NCI-H774 (cell line): Measurements from ENCODE around the gene NME4.

Source experiments
- DNase-seq: peaks from one replicate; lab custom pipeline; 2025; lab: John Stamatoyannopoulos, UW

The NME4 gene

DNA sequence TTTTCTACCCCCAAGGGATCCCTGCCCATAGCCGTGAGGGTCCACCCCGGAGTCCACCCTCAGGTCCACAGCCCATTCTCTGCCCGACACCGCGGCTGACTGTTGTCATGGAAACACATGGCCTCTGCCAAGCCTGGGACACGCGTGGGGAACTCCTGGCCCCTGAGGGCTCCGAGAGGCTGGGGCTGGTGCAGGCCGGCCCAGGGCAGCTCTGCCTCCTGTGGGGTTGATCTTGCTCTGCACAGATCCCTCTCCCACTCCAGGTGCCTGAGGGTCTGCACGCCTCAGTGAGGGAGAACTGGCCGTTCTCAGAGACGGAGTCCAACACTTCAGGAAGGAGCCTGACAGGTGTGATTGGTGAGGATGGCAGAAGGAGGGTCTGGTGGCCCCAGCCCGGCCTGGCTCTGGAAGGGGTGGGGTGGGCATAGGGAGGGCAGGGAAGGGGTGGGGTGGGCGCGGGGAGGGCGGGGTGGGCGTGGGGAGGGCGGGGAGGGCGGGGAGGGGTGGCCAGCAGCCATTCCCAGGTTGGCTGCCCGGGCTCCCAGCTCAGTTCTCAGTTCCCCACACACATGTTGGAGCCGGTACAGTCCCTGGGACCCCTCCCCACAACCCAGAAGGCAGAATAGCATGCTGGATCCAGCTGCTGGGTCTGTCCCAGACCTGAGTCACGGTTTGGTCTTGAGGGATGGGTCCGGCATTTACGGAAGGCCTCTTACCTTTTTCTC is 33.1 kb upstream of the NME4 start:
- DNase-seq: no peak

DNA sequence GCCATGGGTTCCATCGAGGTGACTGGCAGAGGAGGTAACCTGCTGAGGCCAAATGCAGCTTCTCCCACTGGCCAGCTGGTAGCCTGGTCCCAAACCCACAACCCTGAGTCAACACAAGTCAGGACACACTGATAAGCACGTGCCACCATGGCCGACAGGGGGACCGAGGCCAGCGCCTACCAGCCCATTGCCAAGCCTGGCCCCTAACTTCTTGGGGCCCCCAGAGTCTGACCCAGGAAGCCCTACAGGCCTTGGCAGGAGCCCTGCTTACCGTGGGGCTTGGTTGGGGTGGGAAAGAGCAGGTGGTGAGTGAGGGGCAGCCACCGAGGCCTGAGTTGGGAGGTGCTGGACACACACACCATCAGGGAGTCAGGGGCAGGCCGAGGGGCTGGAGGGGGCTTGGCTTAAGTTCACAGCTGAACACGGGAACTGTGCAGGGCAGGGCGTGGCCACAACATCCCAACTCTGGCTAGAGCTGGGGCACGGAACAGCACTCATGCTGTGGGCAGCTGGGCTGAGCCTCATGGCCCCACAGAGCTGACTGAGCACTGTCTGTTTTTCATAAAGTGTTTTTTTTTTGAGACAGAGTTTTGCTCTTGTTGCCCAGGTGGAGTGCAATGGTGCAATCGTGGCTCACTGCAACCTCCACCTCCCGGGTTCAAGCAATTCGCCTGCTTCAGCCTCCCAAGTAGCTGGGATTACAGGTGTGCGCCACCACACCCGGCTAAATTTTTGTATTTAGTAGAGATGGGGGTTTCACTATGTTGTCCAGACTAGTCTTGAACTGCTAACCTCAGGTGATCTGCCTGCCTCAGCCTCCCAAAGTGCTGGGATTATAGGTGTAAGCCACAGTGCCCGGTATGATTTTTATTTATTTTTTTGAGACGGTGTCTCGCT is 32.2 kb upstream of the NME4 start:
- no peak for DNase-seq

DNA sequence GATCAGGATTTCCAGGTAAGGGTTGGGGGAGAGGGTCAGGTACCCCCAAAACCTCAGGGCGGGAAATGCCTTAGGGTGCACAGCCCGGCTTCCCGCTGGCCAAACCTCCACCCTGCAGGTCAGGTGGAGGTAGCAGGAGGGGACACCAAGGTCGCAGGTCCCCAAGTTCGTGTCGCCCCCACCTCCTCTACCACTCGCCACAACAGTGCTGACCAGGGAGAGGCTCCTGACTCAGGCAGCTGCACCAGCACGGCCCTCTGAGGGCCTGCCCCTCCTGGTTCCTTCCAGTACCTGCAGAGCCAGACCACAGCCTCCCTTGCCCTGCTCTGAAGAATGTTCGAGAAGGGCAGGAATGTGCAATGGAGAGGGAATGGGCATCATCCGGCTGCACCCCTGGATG is 30.5 kb upstream of the NME4 start:
- DNase-seq: no peak

DNA sequence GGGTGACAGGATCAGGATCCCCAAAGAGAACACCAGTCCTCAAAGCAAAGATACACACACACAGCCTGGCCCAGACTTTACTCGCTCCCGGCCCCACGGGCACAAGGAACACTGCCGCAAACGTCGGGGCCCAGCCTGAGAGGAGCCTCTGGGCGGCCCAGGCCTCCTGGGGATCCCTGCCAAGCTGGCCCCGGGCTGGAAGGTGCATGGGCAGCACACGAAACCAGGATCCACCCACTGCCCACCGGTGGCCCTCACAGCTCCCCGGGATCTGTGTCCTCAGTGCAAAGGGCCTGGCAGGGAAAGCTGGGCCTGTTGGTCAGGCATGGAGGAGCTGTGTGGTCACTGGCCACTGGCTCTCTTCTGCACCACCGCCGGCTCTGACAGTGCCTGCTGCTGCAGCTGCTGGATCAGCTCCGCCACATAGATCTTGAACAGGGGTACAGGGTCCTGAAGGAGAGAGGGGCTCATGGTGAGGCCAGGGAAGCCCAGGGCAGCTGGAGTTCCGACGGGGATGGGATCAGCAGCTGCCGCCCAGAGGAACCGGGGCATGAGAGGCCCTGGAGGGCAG is 29.6 kb upstream of the NME4 start:
- no peak for DNase-seq

DNA sequence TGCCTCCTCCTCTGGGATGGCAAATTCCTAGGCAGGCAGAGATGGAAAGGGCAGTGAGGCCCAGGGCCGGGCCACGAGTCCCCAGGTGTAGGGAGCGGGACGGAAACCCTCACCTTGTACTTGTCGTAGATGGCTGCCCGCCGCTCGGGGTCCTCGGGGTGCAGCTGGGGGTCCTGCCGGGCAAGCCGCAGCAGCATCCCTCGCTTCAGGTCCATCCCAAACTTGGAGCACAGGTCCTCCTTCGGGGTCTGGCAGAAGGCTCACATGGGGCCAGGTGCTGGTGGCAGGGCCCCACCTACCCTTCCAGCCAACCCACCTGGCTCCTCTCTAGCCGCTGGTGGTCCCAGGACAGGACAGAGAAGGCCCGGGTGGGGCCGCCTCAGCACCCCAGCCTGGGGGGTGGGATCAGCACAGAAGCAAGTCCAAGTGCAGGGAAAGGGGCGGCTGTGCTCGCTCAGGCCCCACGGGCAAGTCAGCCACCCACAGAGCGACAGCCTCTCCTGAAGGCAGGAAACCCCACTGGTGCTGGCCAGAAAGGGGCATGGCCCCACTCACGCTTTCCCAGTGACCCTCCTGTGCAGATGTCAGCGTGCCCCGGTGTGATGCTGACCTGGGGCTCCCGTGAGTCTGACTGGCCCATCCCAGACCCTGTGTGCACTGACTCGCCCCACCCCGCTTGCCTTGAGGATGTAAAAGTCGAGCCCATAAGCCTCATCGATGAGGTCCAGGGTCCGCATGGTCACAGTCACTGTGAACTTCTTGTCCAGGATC is 28.4 kb upstream of the NME4 start:
- no peak for DNase-seq

DNA sequence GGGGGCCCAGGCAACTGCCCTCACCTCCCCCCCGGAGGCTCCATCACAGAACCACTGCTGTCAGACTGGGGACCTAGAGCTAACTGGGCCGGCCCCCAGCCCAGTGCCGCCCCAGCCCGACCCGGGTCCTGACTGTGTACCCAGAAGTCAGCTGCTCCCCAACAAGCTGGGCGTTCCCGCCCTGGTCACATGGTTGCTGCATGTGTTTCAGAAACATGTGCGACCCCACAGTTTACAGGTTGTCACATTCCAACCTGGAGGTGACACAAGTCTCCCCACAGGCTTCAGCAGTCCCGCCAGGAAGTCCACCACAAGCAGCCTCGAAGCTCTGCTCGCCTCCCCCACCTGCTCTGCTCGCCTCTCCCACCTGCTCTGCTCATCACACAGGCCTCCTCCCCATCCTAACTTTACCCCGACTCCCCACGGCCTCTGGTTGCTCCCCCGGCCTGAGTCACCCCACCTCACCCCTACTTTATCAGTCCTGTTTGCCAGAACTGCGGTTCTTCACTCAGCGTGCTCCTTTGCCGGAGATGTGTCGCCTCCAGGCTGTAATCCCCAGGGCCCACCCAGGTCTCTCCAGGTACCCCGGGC is 27.6 kb upstream of the NME4 start:
- DNase-seq: no peak

DNA sequence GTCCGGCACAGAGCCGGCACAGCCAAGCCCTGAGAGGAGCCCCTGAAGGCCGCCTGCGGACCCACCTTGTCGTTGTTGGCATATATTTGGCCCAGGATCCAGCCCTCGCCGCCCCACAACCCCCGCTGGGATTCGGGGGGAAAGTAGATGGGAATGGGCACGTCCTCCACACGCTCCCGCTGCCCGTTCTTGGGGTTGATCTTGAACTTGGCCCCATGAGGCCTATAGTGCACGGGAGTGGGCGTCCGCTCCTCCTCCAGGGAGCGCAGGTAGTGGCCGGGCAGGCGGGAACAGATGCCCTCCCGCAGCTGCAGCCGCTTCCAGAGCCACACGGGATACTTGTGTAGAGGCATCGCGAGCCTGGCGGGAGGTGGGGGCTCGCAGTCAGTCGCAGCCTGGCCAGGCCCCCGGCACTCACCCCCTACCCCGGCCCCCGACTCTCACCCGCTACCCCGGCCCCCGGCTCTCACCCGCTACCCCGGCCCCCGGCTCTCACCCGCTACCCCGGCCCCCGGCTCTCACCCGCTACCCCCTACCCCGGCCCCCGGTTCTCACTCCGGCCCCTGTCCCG is 27.0 kb upstream of the NME4 start:
- DNase-seq: no peak

DNA sequence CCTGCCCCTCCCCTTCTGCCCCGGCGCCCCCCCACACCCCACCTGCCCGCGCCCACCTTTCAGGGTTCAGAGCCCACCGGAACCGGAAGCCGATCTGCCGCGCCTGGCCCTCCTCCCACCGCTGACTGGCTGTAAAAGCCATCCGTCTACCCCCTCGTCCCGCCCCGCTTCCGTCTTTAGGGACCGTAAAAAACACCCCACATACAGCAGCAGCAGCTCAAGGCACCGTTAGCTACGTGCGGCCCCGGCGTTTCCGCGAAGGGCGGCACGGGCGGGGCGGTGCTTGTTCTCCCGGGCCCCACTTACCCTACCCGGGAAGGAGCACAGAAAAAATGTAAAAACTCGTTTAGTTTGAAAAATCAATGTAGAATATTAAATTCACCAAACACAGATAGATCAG is 26.6 kb upstream of the NME4 start, which contains the start of gene MRPL28:
MRPL28 (minus strand) TSS at position 96 of the 400 bp plus-strand sequence. CDS start 320 bp downstream, outside the sequence.
- peak; percentile 83 for DNase-seq

DNA sequence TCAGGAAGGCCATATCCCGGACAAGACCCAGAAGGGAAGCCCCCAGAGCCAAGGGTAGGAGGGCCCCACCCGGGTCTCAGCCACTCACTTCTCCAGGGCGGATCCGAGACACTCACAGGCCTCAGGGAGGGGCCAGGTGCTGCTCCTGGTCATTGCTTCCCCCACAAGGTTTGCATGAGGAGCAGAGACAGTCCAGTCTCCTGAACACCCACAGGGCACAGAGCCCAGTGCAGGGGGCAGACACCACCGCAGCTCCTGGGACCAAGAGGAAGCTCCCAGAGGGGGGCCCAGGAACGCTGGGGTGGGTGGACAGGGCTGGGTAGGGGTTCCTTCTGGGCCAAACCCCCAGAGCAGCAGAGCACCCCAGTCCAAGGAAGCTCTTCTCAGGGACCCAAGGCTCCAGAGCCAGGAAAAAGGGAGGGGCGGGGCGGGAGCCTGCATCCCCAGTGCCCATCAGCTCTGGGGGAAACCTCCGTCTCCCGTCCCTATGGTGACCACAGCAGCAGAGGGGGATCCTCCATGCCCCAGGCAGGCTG is 26.0 kb upstream of the NME4 start:
- no peak for DNase-seq

DNA sequence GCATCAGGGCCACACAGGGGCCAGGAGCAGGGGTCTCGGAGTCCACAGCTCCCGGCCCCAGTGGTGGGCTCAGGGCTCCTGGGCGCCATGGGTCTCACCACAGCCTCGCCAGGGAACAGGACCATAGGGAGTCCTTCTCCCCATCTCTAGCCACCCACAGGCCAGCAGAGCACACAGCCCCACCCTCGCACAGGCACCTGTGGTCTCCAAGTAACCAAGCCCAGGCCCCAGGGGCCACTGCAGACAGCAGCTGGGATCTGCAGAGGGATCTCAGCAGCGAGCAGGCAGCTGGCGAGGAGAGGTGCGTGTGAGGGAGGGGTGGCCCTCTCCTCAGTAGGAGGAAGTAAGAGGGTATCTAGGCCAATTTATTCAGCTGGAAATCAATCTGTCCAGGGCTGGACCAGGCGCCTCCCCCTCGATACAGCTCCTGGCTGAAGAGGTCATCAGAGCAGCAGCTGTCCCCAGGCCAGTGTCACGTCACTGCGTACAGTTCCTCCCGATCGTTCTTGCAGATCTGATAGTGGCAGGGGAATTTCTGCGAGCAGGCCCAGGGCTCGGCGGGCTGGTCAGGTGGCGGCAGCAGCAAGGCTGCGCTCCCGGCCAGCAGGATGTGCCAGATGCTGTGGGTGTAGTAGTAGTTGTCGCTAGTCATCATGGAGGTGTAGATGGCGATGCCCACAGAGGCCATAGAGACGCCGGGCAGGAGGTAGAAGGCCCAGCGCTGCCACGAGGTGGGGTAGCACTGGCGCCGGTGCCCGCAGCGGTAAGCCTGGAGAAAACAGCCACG is 25.3 kb upstream of the NME4 start:
- no peak for DNase-seq

DNA sequence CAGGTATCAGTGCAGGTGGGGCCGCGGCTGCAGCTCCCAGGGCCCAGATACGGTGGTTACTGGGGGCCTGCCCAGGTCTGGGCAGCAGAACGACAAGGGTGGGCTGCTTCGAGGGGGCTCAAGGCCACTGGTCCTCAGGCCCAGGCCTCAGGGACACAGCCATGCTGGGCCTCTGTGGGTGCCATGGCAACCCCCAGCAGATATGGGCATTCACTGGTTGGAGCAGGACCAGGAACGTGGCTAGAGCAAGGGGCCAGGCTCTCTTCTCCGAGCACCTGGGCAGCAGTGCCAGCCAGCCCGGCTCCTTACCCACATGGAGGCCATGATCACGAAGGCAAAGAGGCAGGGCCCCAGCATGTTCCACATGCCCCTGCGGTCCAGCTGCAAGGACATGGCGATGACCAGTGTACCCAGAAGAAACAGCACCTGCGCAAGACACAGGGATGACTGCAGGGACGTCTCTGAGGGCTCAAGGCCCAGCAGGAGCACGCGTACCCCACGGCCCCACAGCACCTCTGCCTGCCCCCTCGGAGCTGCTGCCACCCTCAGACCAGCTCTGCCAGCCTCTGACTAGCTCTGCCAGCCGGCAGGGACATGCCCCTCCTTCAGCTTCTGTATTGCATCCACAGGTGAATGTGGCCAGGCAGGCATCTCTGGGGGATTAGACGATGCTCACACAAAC is 24.6 kb upstream of the NME4 start:
- no peak for DNase-seq

DNA sequence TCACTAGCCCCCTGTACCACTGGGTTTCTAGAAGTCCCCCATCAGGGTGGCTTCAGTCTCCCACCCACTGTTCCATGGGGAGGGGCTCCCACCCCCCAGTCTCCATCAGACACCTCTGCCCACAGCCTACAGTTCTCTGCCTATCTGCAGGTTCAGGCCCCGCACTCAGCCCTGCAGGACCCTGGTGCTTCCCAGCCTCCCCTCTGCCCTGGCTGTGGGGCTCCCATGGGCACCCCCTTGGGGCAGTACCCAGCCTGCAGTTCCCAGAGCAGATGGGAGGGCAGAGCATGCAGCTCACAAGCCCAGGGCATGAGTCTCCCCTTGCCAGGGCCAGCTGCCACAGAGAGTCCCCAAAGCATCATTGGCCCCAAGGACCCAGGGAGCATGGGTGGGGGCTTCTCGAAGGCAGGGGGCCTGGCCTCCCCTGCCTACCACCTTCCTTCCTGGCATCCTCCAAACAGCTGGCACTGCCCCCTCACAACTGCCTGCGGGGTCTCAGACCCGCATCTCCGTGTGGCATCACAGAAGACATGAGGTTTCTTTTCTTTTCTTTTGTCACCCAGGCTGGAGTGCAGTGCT is 23.9 kb upstream of the NME4 start:
- DNase-seq: no peak

DNA sequence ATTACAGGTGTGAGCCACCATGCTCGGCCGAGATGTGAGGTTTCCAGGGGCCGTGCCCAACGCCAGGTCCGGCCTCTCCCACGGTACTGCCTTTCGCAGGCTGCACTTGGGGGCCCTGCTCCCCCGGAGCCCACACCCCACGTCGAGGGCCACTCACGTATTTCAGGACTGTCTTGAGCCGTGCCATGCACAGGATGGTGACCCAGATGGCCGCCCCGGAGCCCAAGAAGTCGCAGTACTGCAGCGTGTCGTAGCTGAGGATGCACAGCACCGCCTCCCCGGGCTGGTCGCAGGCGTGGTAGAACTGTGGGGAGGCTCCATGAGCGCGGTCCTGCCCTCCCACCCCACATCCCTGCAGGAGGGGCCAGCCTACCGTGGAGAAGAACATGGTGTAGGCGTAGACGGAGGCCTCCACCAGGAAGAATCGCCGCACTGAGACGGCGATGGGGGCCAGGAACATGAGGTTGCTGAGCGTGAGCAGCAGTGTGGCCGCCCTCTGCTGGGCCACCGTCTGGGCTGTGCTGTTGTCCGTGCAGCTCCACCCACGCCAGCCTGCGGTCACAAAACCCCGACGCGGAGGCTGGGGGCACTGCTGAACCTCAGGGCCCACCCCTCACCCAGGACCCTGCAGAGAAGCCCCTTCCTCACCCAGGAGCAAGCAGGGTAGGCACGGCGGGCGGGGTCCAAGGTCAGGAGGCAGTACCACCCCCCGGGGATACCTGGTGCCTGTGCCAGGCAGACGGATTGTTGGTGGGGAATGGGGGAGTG is 23.0 kb upstream of the NME4 start:
- DNase-seq: no peak

DNA sequence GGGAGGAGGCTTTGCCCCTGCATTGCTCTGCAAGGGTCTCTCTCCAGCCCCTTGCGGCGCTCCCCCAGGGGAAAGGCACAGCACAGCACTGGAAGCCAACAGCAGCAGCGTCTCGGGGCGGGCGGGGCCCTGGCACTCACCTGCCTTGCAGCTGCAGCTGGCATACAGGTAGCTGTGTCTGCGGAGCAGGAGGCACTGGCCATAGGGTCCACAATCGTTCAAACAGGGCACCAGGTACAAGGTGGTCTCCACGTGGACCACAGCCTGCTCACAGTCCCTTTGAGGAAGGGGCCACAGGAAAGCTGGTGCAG is 22.4 kb upstream of the NME4 start:
- no peak for DNase-seq

DNA sequence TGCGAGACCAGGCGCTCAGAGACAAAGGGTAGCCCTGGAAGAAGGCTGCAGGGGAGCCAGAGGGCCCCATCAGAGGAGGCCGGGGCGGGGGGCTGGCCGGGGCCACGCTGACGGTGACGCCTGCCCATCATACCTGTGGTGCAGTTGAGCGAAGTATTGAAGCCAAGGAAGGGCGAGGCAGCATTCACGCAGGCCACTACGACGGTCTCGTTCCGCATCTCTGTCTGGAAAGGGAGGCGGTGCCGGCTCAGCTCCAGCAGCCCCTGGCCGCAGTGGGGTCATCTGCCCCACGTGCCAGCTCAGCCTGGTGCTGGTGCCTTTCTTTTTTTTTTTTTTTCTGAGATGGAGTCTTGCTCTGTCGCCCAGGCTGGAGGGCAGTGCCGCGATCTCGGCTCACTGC is 21.8 kb upstream of the NME4 start:
- DNase-seq: no peak

DNA sequence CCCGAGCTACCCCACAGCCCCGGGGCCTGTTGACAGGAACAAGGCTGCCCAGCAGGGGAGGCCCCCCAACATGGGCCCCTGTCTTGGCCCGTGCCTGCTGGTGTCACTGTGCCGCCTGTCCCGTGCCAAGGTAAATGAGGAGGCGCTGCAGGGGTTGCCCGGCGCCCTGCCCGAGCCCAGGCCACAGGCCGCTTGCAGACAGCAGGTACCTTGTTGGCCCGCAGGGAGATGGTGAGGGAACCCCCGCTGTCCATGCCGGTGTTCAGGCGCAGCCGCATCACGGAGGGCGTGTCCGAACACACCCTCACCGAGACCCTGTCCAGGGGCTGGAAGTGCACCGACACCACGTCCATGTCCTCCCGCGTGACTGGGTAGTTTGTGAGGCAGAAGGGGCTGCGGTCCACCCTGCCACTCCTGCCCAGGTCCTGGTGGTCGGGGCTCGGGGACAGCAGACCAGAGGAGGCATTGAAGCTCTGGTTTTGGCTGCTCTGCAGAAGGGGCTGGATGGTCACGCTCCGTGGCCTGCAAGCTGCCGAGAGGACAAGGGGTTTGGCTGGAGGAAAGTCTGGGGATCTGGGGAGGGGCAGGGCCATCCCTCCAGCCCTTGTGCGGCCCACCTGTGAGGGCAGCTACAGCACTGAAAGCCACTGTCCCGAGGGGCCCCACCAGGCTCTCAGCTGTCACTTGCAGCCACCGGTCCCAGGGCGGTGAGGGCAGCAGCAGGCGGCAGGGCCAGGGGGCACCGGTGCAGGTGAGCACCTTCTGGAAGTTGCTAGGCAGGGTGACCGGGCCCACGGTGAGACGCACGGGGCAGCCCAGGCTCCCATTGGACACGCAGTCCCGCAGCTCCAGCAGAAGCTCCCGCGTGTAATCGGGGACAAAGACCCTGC is 20.8 kb upstream of the NME4 start:
- no peak for DNase-seq

DNA sequence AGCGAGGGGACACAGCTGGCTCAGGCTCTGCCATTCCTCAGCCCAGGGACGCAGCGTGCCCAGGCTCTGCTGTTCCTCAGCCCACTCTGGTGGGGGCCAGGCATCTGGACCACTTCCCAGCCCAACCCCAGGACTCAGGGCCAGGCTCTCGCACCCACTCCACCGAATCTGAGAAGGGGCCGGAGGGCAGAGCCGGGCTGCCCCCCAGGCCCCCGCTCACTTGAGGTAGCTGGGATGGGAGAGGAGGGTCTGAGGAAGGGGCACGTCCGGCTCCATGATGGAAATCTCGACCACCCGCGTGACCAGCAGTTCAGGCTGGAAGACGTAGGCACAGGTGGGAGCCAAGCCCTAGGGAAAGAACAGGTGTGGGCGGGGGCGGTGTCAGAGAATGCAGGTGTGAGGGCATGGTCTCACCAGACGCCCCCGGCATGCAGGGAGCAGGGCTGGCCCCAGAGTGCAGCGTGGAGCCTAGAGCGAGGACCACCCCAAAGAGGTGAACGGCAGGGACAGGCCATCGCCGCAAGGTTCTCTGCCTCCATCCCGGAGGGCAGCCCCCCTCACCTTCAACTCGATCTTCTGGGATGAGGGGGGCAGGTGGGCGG is 20.1 kb upstream of the NME4 start:
- no peak for DNase-seq
